ENCODE results near the gene NLGN1.

- TF ChIP-seq, protein P1, sequence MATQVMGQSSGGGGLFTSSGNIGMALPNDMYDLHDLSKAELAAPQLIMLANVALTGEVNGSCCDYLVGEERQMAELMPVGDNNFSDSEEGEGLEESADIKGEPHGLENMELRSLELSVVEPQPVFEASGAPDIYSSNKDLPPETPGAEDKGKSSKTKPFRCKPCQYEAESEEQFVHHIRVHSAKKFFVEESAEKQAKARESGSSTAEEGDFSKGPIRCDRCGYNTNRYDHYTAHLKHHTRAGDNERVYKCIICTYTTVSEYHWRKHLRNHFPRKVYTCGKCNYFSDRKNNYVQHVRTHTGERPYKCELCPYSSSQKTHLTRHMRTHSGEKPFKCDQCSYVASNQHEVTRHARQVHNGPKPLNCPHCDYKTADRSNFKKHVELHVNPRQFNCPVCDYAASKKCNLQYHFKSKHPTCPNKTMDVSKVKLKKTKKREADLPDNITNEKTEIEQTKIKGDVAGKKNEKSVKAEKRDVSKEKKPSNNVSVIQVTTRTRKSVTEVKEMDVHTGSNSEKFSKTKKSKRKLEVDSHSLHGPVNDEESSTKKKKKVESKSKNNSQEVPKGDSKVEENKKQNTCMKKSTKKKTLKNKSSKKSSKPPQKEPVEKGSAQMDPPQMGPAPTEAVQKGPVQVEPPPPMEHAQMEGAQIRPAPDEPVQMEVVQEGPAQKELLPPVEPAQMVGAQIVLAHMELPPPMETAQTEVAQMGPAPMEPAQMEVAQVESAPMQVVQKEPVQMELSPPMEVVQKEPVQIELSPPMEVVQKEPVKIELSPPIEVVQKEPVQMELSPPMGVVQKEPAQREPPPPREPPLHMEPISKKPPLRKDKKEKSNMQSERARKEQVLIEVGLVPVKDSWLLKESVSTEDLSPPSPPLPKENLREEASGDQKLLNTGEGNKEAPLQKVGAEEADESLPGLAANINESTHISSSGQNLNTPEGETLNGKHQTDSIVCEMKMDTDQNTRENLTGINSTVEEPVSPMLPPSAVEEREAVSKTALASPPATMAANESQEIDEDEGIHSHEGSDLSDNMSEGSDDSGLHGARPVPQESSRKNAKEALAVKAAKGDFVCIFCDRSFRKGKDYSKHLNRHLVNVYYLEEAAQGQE (IDR thresholded peaks at IDR 0.05; ENCODE audit: insufficient read depth in 1 of 2, low read depth in 2 of 2, low read length in 2 of 2): no peak
- TF ChIP-seq SIN3A (IDR thresholded peaks at IDR 0.05; ENCODE audit: borderline replicate concordance, insufficient read depth, low read length): no peak
- no peak for TF ChIP-seq POLR2AphosphoS5 (IDR thresholded peaks at IDR 0.05; ENCODE audit: low read depth, low read length)
- TF ChIP-seq TAF1 (IDR thresholded peaks at IDR 0.05; ENCODE audit: borderline replicate concordance, insufficient read depth, low read length): no peak
Measured at GRCh38 chr3:173411375-173411973, 13.9 kb downstream of the NLGN1 start.
